Mesendoderm (in vitro differentiated cells): ENCODE results near the gene FUCA1.
A peak's percentile ranks its signal among the peaks of the same experiment; 100 is the strongest.
"Not testable (repeated sequence)": the region's sequence is repeated elsewhere in the genome, so short reads cannot be mapped to it uniquely, and the experiment has no call there.

Experiments
- DNase-seq: peaks from one replicate; pipeline ENCODE4 v3.0.0; 2013
- H2AK5ac ChIP-seq: 2 replicates; pipeline ENCODE4 v1.6.1; 2013; ENCODE audit warnings: low read length, inconsistent platforms
- H2BK120ac ChIP-seq: 2 replicates; pipeline ENCODE4 v1.6.1; 2013; ENCODE audit warnings: low read depth, mild to moderate bottlenecking, low read length, moderate library complexity, mixed read lengths
- H2BK15ac ChIP-seq: replicated peaks from 2 replicates; pipeline ENCODE4 v1.6.1; 2013; ENCODE audit warnings: low read depth, mild to moderate bottlenecking, moderate library complexity
- H2BK5ac ChIP-seq: 2 replicates; pipeline ENCODE4 v1.6.1; 2013; ENCODE audit warnings: low read length, inconsistent platforms
- H3K18ac ChIP-seq: 2 replicates; pipeline ENCODE4 v1.6.1; 2013; ENCODE audit warnings: mild to moderate bottlenecking, low read length, mixed read lengths
- H3K23ac ChIP-seq: one replicate; pipeline ENCODE4 v1.6.1; 2013; ENCODE audit warnings: low read length
- H3K27ac ChIP-seq: 2 replicates; pipeline ENCODE4 v1.5.1; 2013; ENCODE audit warnings: low read depth, mild to moderate bottlenecking, inconsistent platforms, low read length, moderate library complexity
- H3K27me3 ChIP-seq: 2 replicates; pipeline ENCODE4 v1.6.1; 2013; ENCODE audit warnings: low read length, control low read depth, mild to moderate bottlenecking, inconsistent platforms; ENCODE audit not compliant: insufficient read depth, poor library complexity
- H3K36me3 ChIP-seq: 2 replicates; pipeline ENCODE4 v1.6.1; 2013; ENCODE audit warnings: low read length, inconsistent platforms; ENCODE audit not compliant: control insufficient read depth, insufficient read depth
- H3K4ac ChIP-seq: one replicate; pipeline ENCODE4 v1.6.1; 2013; ENCODE audit warnings: low read depth, mild to moderate bottlenecking, low read length, moderate library complexity
- H3K4me1 ChIP-seq: 2 replicates; pipeline ENCODE4 v1.6.1; 2013; ENCODE audit warnings: low read depth, low read length, inconsistent platforms; ENCODE audit not compliant: control insufficient read depth
- H3K4me2 ChIP-seq: 2 replicates; pipeline ENCODE4 v1.6.1; 2013; ENCODE audit warnings: low read length
- H3K4me3 ChIP-seq: 2 replicates; pipeline ENCODE4 v1.5.1; 2013; ENCODE audit warnings: mild to moderate bottlenecking, low read length
- H3K56ac ChIP-seq: one replicate; pipeline ENCODE4 v1.6.1; 2013; ENCODE audit warnings: low read length
- H3K79me1 ChIP-seq: 2 replicates; pipeline ENCODE4 v1.6.1; 2013; ENCODE audit warnings: low read length, inconsistent platforms
- H3K79me2 ChIP-seq: 2 replicates; pipeline ENCODE4 v1.6.1; 2013; ENCODE audit warnings: mild to moderate bottlenecking, low read length; ENCODE audit not compliant: control insufficient read depth, insufficient read depth
- H3K9ac ChIP-seq: 2 replicates; pipeline ENCODE4 v1.6.1; 2013; ENCODE audit warnings: low read length, inconsistent platforms
- H4K5ac ChIP-seq: one replicate; pipeline ENCODE4 v1.6.1; 2013; ENCODE audit warnings: low read length
- H4K8ac ChIP-seq: one replicate; pipeline ENCODE4 v1.6.1; 2013; ENCODE audit warnings: low read depth, mild to moderate bottlenecking, control low read depth, low read length, moderate library complexity
- WGBS: extraction: QIAGEN DNeasy Blood & Tissue Kit; methylation state at CpG from one replicate; pipeline ENCODE4 v1.1.7; 2013; ENCODE audit warnings: low lambda C conversion rate, missing lambda C conversion rate; ENCODE audit not compliant: insufficient coverage; ENCODE audit errors: extremely low coverage; 5-methylcytosine and 5-hydroxymethylcytosine counted together

The FUCA1 gene

GRCh38 chr1:23847482-23848095, 20.5 kb downstream of the FUCA1 start:
- no CpG with 5 or more reads among the region's 2 CpGs for WGBS
- not testable (repeated sequence) for H2BK5ac ChIP-seq, H3K4me1 ChIP-seq, H3K79me1 ChIP-seq, H3K9ac ChIP-seq, DNase-seq, H3K36me3 ChIP-seq, H2AK5ac ChIP-seq, H3K27me3 ChIP-seq, H3K4ac ChIP-seq, H3K79me2 ChIP-seq, H4K5ac ChIP-seq, H2BK120ac ChIP-seq, H3K56ac ChIP-seq, H3K23ac ChIP-seq, H4K8ac ChIP-seq, H3K18ac ChIP-seq, H3K4me2 ChIP-seq, H3K4me3 ChIP-seq, H3K27ac ChIP-seq, H2BK15ac ChIP-seq

- Histone ChIP-seq H2BK5ac (no peak overlapping the region), H2BK15ac (no peak overlapping the region), H3K79me2 (no peaks in the 10 kb centered on the region), H3K27ac (no peak overlapping the region), H2AK5ac (no peak overlapping the region), H3K23ac (no peak overlapping the region), H3K27me3 (no peaks in the 10 kb centered on the region), H2BK120ac (no peak overlapping the region), H3K4ac (no peak overlapping the region), H3K4me2 (no peak overlapping the region), H3K36me3 (no peaks in the 10 kb centered on the region), H3K56ac (no peak overlapping the region), H3K18ac (no peak overlapping the region), H3K9ac (no peak overlapping the region), H3K79me1 (no peaks in the 10 kb centered on the region), H3K4me1 (no peaks in the 10 kb centered on the region), H4K8ac (no peak overlapping the region), H4K5ac (no peak overlapping the region), H3K4me3 (no peak overlapping the region)
- DNase-seq, result no peak
- no CpG with 5 or more reads among the region's 2 CpGs for WGBS
Measured at GRCh38 chr1:23845163-23845562, 22.9 kb downstream of the FUCA1 start.

- H3K27ac ChIP-seq, result no peak overlapping the region
- H3K56ac ChIP-seq, result no peak overlapping the region
- no peak overlapping the region for H3K4ac ChIP-seq
- no peak for DNase-seq
- H3K4me3 ChIP-seq, result no peak overlapping the region
- no peaks in the 10 kb centered on the region for H3K79me2 ChIP-seq
- no peak overlapping the region for H3K23ac ChIP-seq
- H4K5ac ChIP-seq, result no peak overlapping the region
- H2BK15ac ChIP-seq, result no peak overlapping the region
- no peak overlapping the region for H3K9ac ChIP-seq
- no peaks in the 10 kb centered on the region for H3K4me1 ChIP-seq
- no peak overlapping the region for H4K8ac ChIP-seq
- H3K27me3 ChIP-seq, result no peaks in the 10 kb centered on the region
- no peak overlapping the region for H2BK120ac ChIP-seq
- no peak overlapping the region for H3K4me2 ChIP-seq
- no peak overlapping the region for H2AK5ac ChIP-seq
- no peak overlapping the region for H3K18ac ChIP-seq
- H3K79me1 ChIP-seq, result no peaks in the 10 kb centered on the region
- no peak overlapping the region for H2BK5ac ChIP-seq
- no CpG with 5 or more reads among the region's 5 CpGs for WGBS
- H3K36me3 ChIP-seq, result no peaks in the 10 kb centered on the region
Measured at GRCh38 chr1:23843644-23844043, 24.4 kb downstream of the FUCA1 start.

GRCh38 chr1:23838401-23838866, 29.7 kb downstream of the FUCA1 start:
- Histone ChIP-seq H2BK120ac (no peak overlapping the region), H3K27ac (no peak overlapping the region), H3K36me3 (no peaks in the 10 kb centered on the region), H3K56ac (peak overlapping the region; percentile 57), H3K4me2 (peak overlapping the region; percentile 76), H2BK15ac (no peak overlapping the region), H4K5ac (no peak overlapping the region), H3K18ac (no peak overlapping the region), H3K9ac (no peak overlapping the region), H2AK5ac (no peak overlapping the region), H3K4me3 (no peak overlapping the region), H3K4ac (no peak overlapping the region), H3K79me2 (no peaks in the 10 kb centered on the region), H3K79me1 (no peaks in the 10 kb centered on the region), H3K4me1 (no peaks in the 10 kb centered on the region), H2BK5ac (no peak overlapping the region), H3K27me3 (no peaks in the 10 kb centered on the region), H3K23ac (no peak overlapping the region), H4K8ac (no peak overlapping the region)
- DNase-seq, result peak; percentile 53
- no CpG with 5 or more reads among the region's 21 CpGs for WGBS

GRCh38 chr1:23837908-23838307, 30.2 kb downstream of the FUCA1 start:
- peak overlapping the region; percentile 16 for H3K4me3 ChIP-seq
- no peak overlapping the region for H4K8ac ChIP-seq
- H3K23ac ChIP-seq, result no peak overlapping the region
- no peak overlapping the region for H2AK5ac ChIP-seq
- no peak overlapping the region for H3K4ac ChIP-seq
- no peak overlapping the region for H2BK15ac ChIP-seq
- H3K27me3 ChIP-seq, result no peaks in the 10 kb centered on the region
- H2BK120ac ChIP-seq, result no peak overlapping the region
- H3K27ac ChIP-seq, result no peak overlapping the region
- no peaks in the 10 kb centered on the region for H3K79me2 ChIP-seq
- peak; percentile 7 for DNase-seq
- H4K5ac ChIP-seq, result no peak overlapping the region
- H3K79me1 ChIP-seq, result no peaks in the 10 kb centered on the region
- no peaks in the 10 kb centered on the region for H3K4me1 ChIP-seq
- no peak overlapping the region for H2BK5ac ChIP-seq
- WGBS, result no CpG with 5 or more reads among the region's 13 CpGs
- H3K36me3 ChIP-seq, result no peaks in the 10 kb centered on the region
- peak overlapping the region; percentile 27 for H3K9ac ChIP-seq
- no peak overlapping the region for H3K18ac ChIP-seq
- H3K56ac ChIP-seq, result peak overlapping the region; percentile 70
- H3K4me2 ChIP-seq, result peak overlapping the region; percentile 76

GRCh38 chr1:23836037-23836436, 32.1 kb downstream of the FUCA1 start:
- Histone ChIP-seq H3K56ac (no peak overlapping the region), H3K79me1 (no peaks in the 10 kb centered on the region), H3K79me2 (no peaks in the 10 kb centered on the region), H3K23ac (no peak overlapping the region), H2BK15ac (no peak overlapping the region), H2BK120ac (no peak overlapping the region), H3K27me3 (no peaks in the 10 kb centered on the region), H3K18ac (no peak overlapping the region), H2AK5ac (no peak overlapping the region), H3K4me2 (no peak overlapping the region), H4K8ac (no peak overlapping the region), H2BK5ac (no peak overlapping the region), H3K4ac (no peak overlapping the region), H3K9ac (no peak overlapping the region), H3K27ac (no peak overlapping the region), H4K5ac (no peak overlapping the region), H3K4me3 (no peak overlapping the region), H3K4me1 (no peaks in the 10 kb centered on the region), H3K36me3 (no peaks in the 10 kb centered on the region)
- no CpG with 5 or more reads among the region's 3 CpGs for WGBS
- DNase-seq, result no peak
